ENCODE data around the gene PAPOLG.

DNA sequence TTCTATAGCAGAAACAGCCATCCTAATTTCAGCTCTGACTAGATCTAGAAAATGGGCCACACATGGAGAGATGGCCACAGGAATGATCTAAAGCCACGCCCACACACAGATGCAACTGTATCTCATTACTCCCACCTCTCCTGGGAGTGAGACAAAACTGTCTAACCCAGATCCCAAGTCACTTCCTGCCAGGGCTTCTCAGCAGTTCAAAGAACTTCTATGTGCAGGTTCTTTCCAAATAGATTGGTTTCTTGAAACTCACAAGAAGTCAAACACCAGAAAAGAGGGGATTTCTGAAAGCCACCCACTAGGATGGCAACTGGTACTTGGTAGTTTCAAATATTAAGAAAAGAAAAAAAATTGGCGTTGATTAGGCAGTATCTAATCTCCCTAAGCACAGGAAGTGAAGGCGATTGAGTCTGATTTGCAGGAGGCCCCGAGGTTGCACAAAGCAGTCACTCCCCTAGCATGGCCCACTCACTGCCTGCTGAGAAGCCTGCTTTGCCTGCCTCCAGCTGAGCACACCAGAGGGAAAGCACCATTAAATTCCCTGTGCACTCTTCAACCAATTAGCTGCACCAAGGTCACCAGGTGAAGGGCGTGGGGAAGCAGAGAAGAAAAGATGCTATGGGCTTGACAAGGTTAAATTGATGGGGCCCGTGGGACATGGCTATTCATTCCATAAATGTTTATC is 51.1 kb downstream of the PAPOLG start:
- no peak for TF ChIP-seq POLR2A (IDR thresholded peaks at IDR 0.05)
- TF ChIP-seq, protein P1, sequence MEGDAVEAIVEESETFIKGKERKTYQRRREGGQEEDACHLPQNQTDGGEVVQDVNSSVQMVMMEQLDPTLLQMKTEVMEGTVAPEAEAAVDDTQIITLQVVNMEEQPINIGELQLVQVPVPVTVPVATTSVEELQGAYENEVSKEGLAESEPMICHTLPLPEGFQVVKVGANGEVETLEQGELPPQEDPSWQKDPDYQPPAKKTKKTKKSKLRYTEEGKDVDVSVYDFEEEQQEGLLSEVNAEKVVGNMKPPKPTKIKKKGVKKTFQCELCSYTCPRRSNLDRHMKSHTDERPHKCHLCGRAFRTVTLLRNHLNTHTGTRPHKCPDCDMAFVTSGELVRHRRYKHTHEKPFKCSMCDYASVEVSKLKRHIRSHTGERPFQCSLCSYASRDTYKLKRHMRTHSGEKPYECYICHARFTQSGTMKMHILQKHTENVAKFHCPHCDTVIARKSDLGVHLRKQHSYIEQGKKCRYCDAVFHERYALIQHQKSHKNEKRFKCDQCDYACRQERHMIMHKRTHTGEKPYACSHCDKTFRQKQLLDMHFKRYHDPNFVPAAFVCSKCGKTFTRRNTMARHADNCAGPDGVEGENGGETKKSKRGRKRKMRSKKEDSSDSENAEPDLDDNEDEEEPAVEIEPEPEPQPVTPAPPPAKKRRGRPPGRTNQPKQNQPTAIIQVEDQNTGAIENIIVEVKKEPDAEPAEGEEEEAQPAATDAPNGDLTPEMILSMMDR (IDR thresholded peaks at IDR 0.05): no peak

All from lower leg skin (tissue), 3 donors.